H9 (cell line): Measurements from ENCODE around the gene RALGAPA2. TPM values are rescaled to one million over a fixed set of nuclear protein-coding genes. Genes with fewer than 3 reads are reported as not detected.

Experiments used
- DNase-seq: peaks from one replicate; pipeline ENCODE4 v3.0.0-alpha.2; 2017
- H2AFZ ChIP-seq: one replicate; pipeline ENCODE4 v1.6.1; 2013; ENCODE audit warnings: mild to moderate bottlenecking, low read length, control low read depth, moderate library complexity
- H2AK5ac ChIP-seq: 2 replicates; pipeline ENCODE4 v1.6.1; 2013; ENCODE audit warnings: low read length, control low read depth, mixed read lengths; ENCODE audit not compliant: insufficient read length
- H2BK120ac ChIP-seq: one replicate; pipeline ENCODE4 v1.6.1; 2013; ENCODE audit warnings: low read depth, mild to moderate bottlenecking, low read length, control low read depth, inconsistent platforms; ENCODE audit not compliant: poor library complexity, severe bottlenecking
- H2BK12ac ChIP-seq: 2 replicates; pipeline ENCODE4 v1.6.1; 2013; ENCODE audit warnings: low read length, control low read depth, mixed read lengths, low read depth; ENCODE audit not compliant: insufficient read length
- H2BK15ac ChIP-seq: 2 replicates; pipeline ENCODE4 v1.6.1; 2013; ENCODE audit warnings: low read depth, low read length, control low read depth
- H2BK20ac ChIP-seq: one replicate; pipeline ENCODE4 v1.6.1; 2013; ENCODE audit warnings: low read depth, mild to moderate bottlenecking, low read length, control low read depth, inconsistent platforms; ENCODE audit not compliant: poor library complexity, severe bottlenecking
- H2BK5ac ChIP-seq: 2 replicates; pipeline ENCODE4 v1.6.1; 2013; ENCODE audit warnings: low read length, control low read depth, mixed read lengths; ENCODE audit not compliant: insufficient read length
- H3K14ac ChIP-seq: 2 replicates; pipeline ENCODE4 v1.6.1; 2013; ENCODE audit warnings: low read length, control low read depth; ENCODE audit not compliant: insufficient read depth
- H3K18ac ChIP-seq: 2 replicates; pipeline ENCODE4 v1.6.1; 2013; ENCODE audit warnings: low read depth, mild to moderate bottlenecking, mixed read lengths, low read length, control low read depth; ENCODE audit not compliant: insufficient read length
- H3K23ac ChIP-seq: 2 replicates; pipeline ENCODE4 v1.6.1; 2013; ENCODE audit warnings: low read length, control low read depth, mixed read lengths, low read depth; ENCODE audit not compliant: insufficient read length
- H3K23me2 ChIP-seq: 2 replicates; pipeline ENCODE4 v1.6.1; 2013; ENCODE audit warnings: low read depth, mild to moderate bottlenecking, mixed read lengths, low read length, control low read depth; ENCODE audit not compliant: insufficient read length, poor library complexity, severe bottlenecking
- H3K27ac ChIP-seq: 2 replicates; pipeline ENCODE4 v1.5.1; 2013; ENCODE audit warnings: low read length, control low read depth, mixed read lengths, low read depth; ENCODE audit not compliant: insufficient read length
- H3K27me3 ChIP-seq: 2 replicates; pipeline ENCODE4 v1.6.1; 2013; ENCODE audit warnings: low read length, control low read depth, inconsistent platforms; ENCODE audit not compliant: insufficient read depth
- H3K4ac ChIP-seq: 2 replicates; pipeline ENCODE4 v1.6.1; 2013; ENCODE audit warnings: low read depth, mild to moderate bottlenecking, control low read depth, inconsistent platforms, low read length, moderate library complexity
- H3K4me1 ChIP-seq: 2 replicates; pipeline ENCODE4 v1.6.1; 2013; ENCODE audit warnings: low read length, control low read depth, inconsistent platforms; ENCODE audit not compliant: insufficient read depth
- H3K4me2 ChIP-seq: 2 replicates; pipeline ENCODE4 v1.6.1; 2013; ENCODE audit warnings: low read length, control low read depth, mixed read lengths; ENCODE audit not compliant: insufficient read length, insufficient read depth
- H3K56ac ChIP-seq: 2 replicates; pipeline ENCODE4 v1.6.1; 2013; ENCODE audit warnings: low read depth, mild to moderate bottlenecking, mixed read lengths, low read length, control low read depth; ENCODE audit not compliant: insufficient read length
- H3K79me1 ChIP-seq: 2 replicates; pipeline ENCODE4 v1.6.1; 2013; ENCODE audit warnings: low read depth, mild to moderate bottlenecking, moderate library complexity, low read length, control low read depth, inconsistent platforms; ENCODE audit not compliant: insufficient read depth, poor library complexity, severe bottlenecking
- H3K79me2 ChIP-seq: 2 replicates; pipeline ENCODE4 v1.6.1; 2013; ENCODE audit warnings: low read length, control low read depth, inconsistent platforms; ENCODE audit not compliant: insufficient read depth
- H3K9ac ChIP-seq: 2 replicates; pipeline ENCODE4 v1.6.1; 2013; ENCODE audit warnings: low read length, control low read depth, mixed read lengths; ENCODE audit not compliant: insufficient read length; ENCODE audit errors: extremely low read depth
- H3K9me3 ChIP-seq: one replicate; pipeline ENCODE4 v1.6.1; 2013; ENCODE audit warnings: low read depth, low read length, inconsistent platforms; ENCODE audit not compliant: control insufficient read depth
- H3T11ph ChIP-seq: one replicate; pipeline ENCODE4 v1.6.1; 2013; ENCODE audit warnings: mild to moderate bottlenecking, low read length, control low read depth, inconsistent platforms
- H4K20me1 ChIP-seq: one replicate; pipeline ENCODE4 v1.6.1; 2013; ENCODE audit not compliant: control insufficient read depth, insufficient read length, insufficient read depth
- H4K5ac ChIP-seq: 2 replicates; pipeline ENCODE4 v1.6.1; 2013; ENCODE audit warnings: low read depth, mild to moderate bottlenecking, mixed read lengths, low read length, control low read depth; ENCODE audit not compliant: insufficient read length
- H4K8ac ChIP-seq: replicated peaks from 2 replicates; pipeline ENCODE4 v1.6.1; 2013; ENCODE audit warnings: low read length, control low read depth, mixed read lengths, low read depth; ENCODE audit not compliant: insufficient read length
- H4K91ac ChIP-seq: 2 replicates; pipeline ENCODE4 v1.6.1; 2013; ENCODE audit warnings: low read depth, mild to moderate bottlenecking, moderate library complexity, mixed read lengths, low read length, control low read depth; ENCODE audit not compliant: insufficient read length
- H3K27ac Mint-ChIP-seq, 3 experiments: 2 replicates in 2 of 3; 3 replicates in 1 of 3; pipeline ENCODE4 v1.8.0; 2020 to 2021; ENCODE audit warnings: mixed read lengths in 3 of 3, mild to moderate bottlenecking in 1 of 3, moderate library complexity in 1 of 3
- H3K27me3 Mint-ChIP-seq: 2 replicates; pipeline ENCODE4 v1.8.0; 2021; ENCODE audit warnings: low read depth, mild to moderate bottlenecking, moderate library complexity, mixed read lengths
- H3K36me3 Mint-ChIP-seq, 3 experiments: 2 replicates in 2 of 3; 3 replicates in 1 of 3; pipeline ENCODE4 v1.8.0; 2020 to 2021; ENCODE audit warnings: low read depth in 3 of 3, mixed read lengths in 3 of 3; ENCODE audit not compliant: insufficient read depth in 1 of 3
- H3K4me1 Mint-ChIP-seq, 2 experiments: 2 replicates each; pipeline ENCODE4 v1.8.0; 2020; ENCODE audit warnings: mixed read lengths in 2 of 2
- H3K4me3 Mint-ChIP-seq, 2 experiments: 2 replicates in 1 of 2; 3 replicates in 1 of 2; pipeline ENCODE4 v1.8.0; 2020 to 2021; ENCODE audit warnings: mild to moderate bottlenecking in 2 of 2, mixed read lengths in 2 of 2, moderate library complexity in 1 of 2
- H3K9me3 Mint-ChIP-seq, 2 experiments: 2 replicates in 1 of 2; 3 replicates in 1 of 2; pipeline ENCODE4 v1.8.0; 2020; ENCODE audit warnings: mild to moderate bottlenecking in 2 of 2, mixed read lengths in 2 of 2, moderate library complexity in 1 of 2
- CTCF ChIP-seq: fragments of 200-600 bp; sonication (generic); conservative IDR thresholded peaks from 3 replicates; pipeline ENCODE4 v1.8.0; 2021; ENCODE audit warnings: antibody characterized with exemption, mild to moderate bottlenecking
- WGBS: extraction: QIAGEN DNeasy Blood & Tissue Kit; methylation state at CpG from one replicate; pipeline ENCODE4 v1.1.7; 2013; ENCODE audit warnings: missing lambda C conversion rate, low lambda C conversion rate, mixed read lengths; ENCODE audit not compliant: insufficient read length; ENCODE audit errors: extremely low coverage; 5-methylcytosine and 5-hydroxymethylcytosine counted together
- long read RNA-seq: library from polyadenylated mRNA; unstranded; transcript quantifications from one replicate; pipeline ENCODE4 v2.0.0, GENCODE V29; 2020
- total RNA-seq: library from RNA; stranded (reverse); gene quantifications from 2 replicates; pipeline ENCODE4 v1.2.1, GENCODE V29; 2021

Gene RALGAPA2
- 14.9 and 16.6 TPM in 2 replicates for total RNA-seq
- long read RNA-seq, partial matches to known transcripts = 8 of 13 reads
- long read RNA-seq, other reads (novel, unspliced or antisense) = 3 of 13 reads

GRCh38 chr20:20712474-20713243 is at the start of gene RALGAPA2:
TSS of gene RALGAPA2 (minus strand) at chr20:20712644. CDS start at chr20:20712480, 164 bp downstream.
- Histone ChIP-seq H3K79me1 (no peaks in the 10 kb centered on the region), H3K27me3 (no peaks in the 10 kb centered on the region), H3K4me1 (peaks cover 4% of the 10 kb centered on the region), H3K79me2 (peaks cover 1% of the 10 kb centered on the region; the same call in 1 of the 2 replicates), H2AK5ac (no peak within 1 kb of the TSS), H4K20me1 (no peaks in the 10 kb centered on the region), H4K5ac (no peak within 1 kb of the TSS), H3K23ac (no peak within 1 kb of the TSS), H3T11ph (no peak within 1 kb of the TSS), H2BK12ac (no peak within 1 kb of the TSS), H3K23me2 (peaks cover 6% of the 10 kb centered on the region), H2BK20ac (no peak within 1 kb of the TSS), H2AFZ (peak within 1 kb of the TSS; percentile 5), H3K4me2 (peak within 1 kb of the TSS; percentile 75), H3K56ac (no peak within 1 kb of the TSS), H3K14ac (peak within 1 kb of the TSS; percentile 92), H2BK15ac (no peak within 1 kb of the TSS), H3K27ac (no peak within 1 kb of the TSS), H3K18ac (peak within 1 kb of the TSS; percentile 80), H2BK120ac (no peak within 1 kb of the TSS), H4K91ac (no peak within 1 kb of the TSS), H3K9me3 (no peaks in the 10 kb centered on the region), H2BK5ac (no peak within 1 kb of the TSS), H4K8ac (no peak within 1 kb of the TSS), H3K9ac (peak within 1 kb of the TSS; percentile 63), H3K4ac (no peak within 1 kb of the TSS)
- Mint-ChIP-seq H3K27me3 (no peaks in the 10 kb centered on the region), H3K4me1 (peaks cover 21 to 26% of the 10 kb centered on the region in 2 experiments), H3K27ac (peak within 1 kb of the TSS; percentile 57 to 95 (median 86)), H3K4me3 (peak within 1 kb of the TSS; percentile 78 to 86), H3K36me3 (no peaks in the 10 kb centered on the region; a peak in 1 of 7 replicates), H3K9me3 (no peaks in the 10 kb centered on the region)
- WGBS = no CpG with 5 or more reads among the region's 87 CpGs
- TF ChIP-seq CTCF = no peak
- peak; percentile 98 for DNase-seq
